Stimulated activated effector memory CD8-positive, alpha-beta T cell treated with anti-CD3 and anti-CD28 coated beads, Interleukin-12 subunit alpha, Interleukin-12 subunit beta, amount 100 ng/mL, for 72 hours (primary cell): ENCODE data around the gene GALNT2.

Experiments
- ATAC-seq: fragments of 150-1000 bp; cut with Tn5 transposase; 2 replicates; pipeline ENCODE4 v1.10.0; 2021
- DNase-seq, 2 donors: peaks; one replicate each; pipeline ENCODE4 v3.0.0; 2021 to 2022; ENCODE audit warnings: low spot score in 2 of 2
- H3K27ac Mint-ChIP-seq: one replicate; pipeline ENCODE4 v1.8.0; 2022; ENCODE audit warnings: mild to moderate bottlenecking, mixed read lengths
- H3K36me3 Mint-ChIP-seq: one replicate; pipeline ENCODE4 v1.8.0; 2022; ENCODE audit warnings: mild to moderate bottlenecking, mixed read lengths
- H3K4me1 Mint-ChIP-seq: one replicate; pipeline ENCODE4 v1.8.0; 2022; ENCODE audit warnings: mixed read lengths
- H3K4me3 Mint-ChIP-seq: one replicate; pipeline ENCODE4 v1.8.0; 2022; ENCODE audit warnings: mild to moderate bottlenecking, mixed read lengths
- H3K9me3 Mint-ChIP-seq: one replicate; pipeline ENCODE4 v1.8.0; 2022; ENCODE audit warnings: mixed read lengths

The GALNT2 gene

GRCh38 chr1:230254265-230254664 is 187.2 kb downstream of the GALNT2 start:
- Mint-ChIP-seq H3K36me3 (peaks cover 66% of the 10 kb centered on the region), H3K4me3 (no peak overlapping the region), H3K4me1 (peaks cover 24% of the 10 kb centered on the region), H3K9me3 (no peaks in the 10 kb centered on the region), H3K27ac (no peak overlapping the region)
- no peak for ATAC-seq
- DNase-seq: no peak

GRCh38 chr1:230255116-230255515 is 188.1 kb downstream of the GALNT2 start:
- Mint-ChIP-seq H3K4me1 (peaks cover 20% of the 10 kb centered on the region), H3K9me3 (no peaks in the 10 kb centered on the region), H3K27ac (no peak overlapping the region), H3K36me3 (peaks cover 66% of the 10 kb centered on the region), H3K4me3 (no peak overlapping the region)
- no peak for ATAC-seq
- no peak for DNase-seq

DNA sequence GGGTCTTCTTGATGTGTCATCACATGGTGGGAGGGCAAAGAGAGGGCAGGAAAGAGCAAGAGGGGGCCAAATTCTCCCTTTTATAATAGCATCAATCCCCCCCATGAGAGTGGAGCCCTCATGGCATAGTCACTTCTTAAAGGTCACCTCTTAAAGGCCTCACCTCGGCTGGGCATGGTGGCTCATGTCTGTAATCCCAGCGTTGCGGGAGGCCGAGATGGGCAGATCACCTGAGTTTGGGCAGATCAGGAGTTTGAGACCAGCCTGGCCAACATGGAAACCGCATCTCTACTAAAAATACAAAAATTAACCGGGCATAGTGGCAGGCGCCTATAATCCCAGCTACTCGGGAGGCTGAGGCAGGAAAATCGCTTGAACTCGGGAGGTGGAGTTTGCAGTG is 189.0 kb downstream of the GALNT2 start:
- H3K27ac Mint-ChIP-seq: no peak overlapping the region
- no peak overlapping the region for H3K4me3 Mint-ChIP-seq
- peaks cover 57% of the 10 kb centered on the region for H3K36me3 Mint-ChIP-seq
- H3K4me1 Mint-ChIP-seq: peaks cover 14% of the 10 kb centered on the region
- ATAC-seq: no peak
- no peaks in the 10 kb centered on the region for H3K9me3 Mint-ChIP-seq
- DNase-seq: no peak

DNA sequence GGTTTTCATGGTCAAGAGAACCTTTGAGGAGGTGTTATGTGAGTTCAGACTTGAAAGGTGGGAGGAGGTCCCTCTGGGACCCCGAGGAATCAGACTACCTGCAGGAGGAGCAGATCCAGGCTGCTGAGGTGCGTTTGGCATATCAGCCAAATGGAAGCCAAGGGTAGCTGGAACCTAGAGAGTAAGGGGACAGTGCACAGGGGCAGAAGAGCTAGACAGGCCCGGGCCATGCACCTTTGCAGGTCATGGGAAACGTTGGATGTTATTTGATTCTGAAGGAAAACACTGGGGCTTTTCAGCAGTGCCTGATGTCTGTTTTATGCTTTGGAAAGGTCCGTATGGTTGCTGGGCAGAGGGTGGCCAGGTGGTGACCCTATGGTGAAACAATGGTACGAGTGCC is 189.9 kb downstream of the GALNT2 start:
- no peak for ATAC-seq
- DNase-seq: no peak
- H3K4me3 Mint-ChIP-seq: no peak overlapping the region
- H3K4me1 Mint-ChIP-seq: peaks cover 5% of the 10 kb centered on the region
- no peak overlapping the region for H3K27ac Mint-ChIP-seq
- no peaks in the 10 kb centered on the region for H3K9me3 Mint-ChIP-seq
- peaks cover 50% of the 10 kb centered on the region for H3K36me3 Mint-ChIP-seq

- peak overlapping the region; percentile 41 for H3K27ac Mint-ChIP-seq
- H3K9me3 Mint-ChIP-seq: no peaks in the 10 kb centered on the region
- no peak for ATAC-seq
- H3K36me3 Mint-ChIP-seq: peaks cover 63% of the 10 kb centered on the region
- DNase-seq: no peak
- no peak overlapping the region for H3K4me3 Mint-ChIP-seq
- H3K4me1 Mint-ChIP-seq: no peaks in the 10 kb centered on the region
Observed at GRCh38 chr1:230259621-230260020, 192.6 kb downstream of the GALNT2 start.

GRCh38 chr1:230260831-230261230 is 193.8 kb downstream of the GALNT2 start:
- DNase-seq: no peak
- no peaks in the 10 kb centered on the region for H3K4me1 Mint-ChIP-seq
- H3K27ac Mint-ChIP-seq: no peak overlapping the region
- H3K36me3 Mint-ChIP-seq: peaks cover 63% of the 10 kb centered on the region
- no peak overlapping the region for H3K4me3 Mint-ChIP-seq
- H3K9me3 Mint-ChIP-seq: no peaks in the 10 kb centered on the region
- ATAC-seq: no peak

DNA sequence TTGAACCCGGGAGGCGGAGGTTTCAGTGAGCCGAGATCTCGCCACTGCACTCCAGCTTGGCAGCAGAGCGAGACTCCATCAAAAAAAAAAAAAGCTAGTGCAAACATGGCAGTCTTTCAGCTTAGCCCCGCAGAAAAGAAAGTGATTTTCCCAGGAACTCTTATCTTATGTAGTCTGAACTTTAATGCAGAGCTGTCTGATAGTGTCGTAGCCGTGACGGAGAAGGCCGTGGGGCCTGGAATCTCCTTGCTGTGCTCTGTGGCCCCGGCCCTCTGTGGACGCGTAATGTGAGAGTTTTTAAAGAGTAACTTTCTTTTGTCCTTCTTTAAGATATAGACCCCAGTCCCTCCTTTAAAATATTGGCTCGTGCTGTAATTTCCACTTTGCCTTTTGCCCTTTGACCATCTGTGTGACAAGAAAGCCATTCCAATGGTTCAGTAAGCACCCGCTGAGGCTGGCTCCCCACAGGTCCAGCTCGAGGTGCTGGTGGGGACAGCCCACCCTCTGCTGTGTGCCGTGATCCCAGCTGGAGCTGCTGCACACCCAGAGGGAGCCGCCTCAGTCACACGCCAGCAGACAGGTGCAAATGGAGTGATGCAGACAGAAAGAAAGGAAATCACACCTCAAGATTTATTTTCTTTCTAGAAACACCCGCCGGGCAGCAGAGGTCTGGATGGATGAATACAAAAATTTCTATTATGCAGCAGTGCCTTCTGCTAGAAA is 195.1 kb downstream of the GALNT2 start:
- Mint-ChIP-seq H3K36me3 (peaks cover 58% of the 10 kb centered on the region), H3K4me1 (no peaks in the 10 kb centered on the region), H3K9me3 (no peaks in the 10 kb centered on the region), H3K4me3 (no peak overlapping the region), H3K27ac (no peak overlapping the region)
- DNase-seq (no peak), ATAC-seq (no peak)

- DNase-seq (no peak), ATAC-seq (no peak)
- Mint-ChIP-seq H3K4me1 (no peaks in the 10 kb centered on the region), H3K36me3 (peaks cover 54% of the 10 kb centered on the region), H3K9me3 (no peaks in the 10 kb centered on the region), H3K4me3 (no peak overlapping the region), H3K27ac (no peak overlapping the region)
Observed at GRCh38 chr1:230262867-230263567, 196.0 kb downstream of the GALNT2 start.

DNA sequence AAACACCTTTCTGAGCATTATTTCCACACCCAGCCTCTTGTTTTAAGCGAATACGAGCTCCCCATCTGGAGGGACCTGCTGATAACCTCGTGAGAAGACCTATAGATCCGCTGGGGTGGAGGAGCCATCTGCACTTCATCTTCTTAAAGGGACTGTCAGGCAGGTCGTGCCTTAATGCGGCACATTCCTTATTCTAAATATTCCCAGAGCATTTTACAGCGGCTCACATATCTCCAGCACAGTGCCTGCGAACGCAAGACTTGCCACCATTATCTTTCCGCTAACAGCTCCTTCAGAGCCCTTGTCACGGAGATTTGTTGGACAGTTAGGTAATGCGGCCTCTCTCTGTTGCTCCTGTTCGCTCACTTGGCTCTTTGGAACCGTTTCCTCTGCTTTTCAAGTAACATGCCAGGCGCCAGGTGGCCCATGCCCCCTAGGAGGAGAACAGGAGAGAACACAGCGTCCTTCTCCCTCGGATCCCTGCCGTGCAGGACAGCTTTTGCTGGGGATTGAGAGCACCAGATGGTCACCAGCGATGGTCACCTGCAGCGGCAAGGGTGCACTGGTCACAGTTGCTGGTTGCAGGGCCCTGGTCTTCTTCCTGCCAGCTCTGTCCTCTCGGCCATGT is 196.6 kb downstream of the GALNT2 start:
- Mint-ChIP-seq H3K27ac (no peak overlapping the region), H3K4me3 (no peak overlapping the region), H3K36me3 (peaks cover 50% of the 10 kb centered on the region), H3K9me3 (no peaks in the 10 kb centered on the region), H3K4me1 (no peaks in the 10 kb centered on the region)
- ATAC-seq (no peak), DNase-seq (no peak)

- Mint-ChIP-seq H3K36me3 (peaks cover 46% of the 10 kb centered on the region), H3K4me1 (no peaks in the 10 kb centered on the region), H3K4me3 (no peak overlapping the region), H3K27ac (no peak overlapping the region), H3K9me3 (no peaks in the 10 kb centered on the region)
- DNase-seq (no peak), ATAC-seq (no peak)
Observed at GRCh38 chr1:230264342-230264741, 197.3 kb downstream of the GALNT2 start.

GRCh38 chr1:230265200-230266115 is 198.4 kb downstream of the GALNT2 start:
- DNase-seq (no peak), ATAC-seq (no peak)
- no peaks in the 10 kb centered on the region for H3K9me3 Mint-ChIP-seq
- H3K4me1 Mint-ChIP-seq: peaks cover 3% of the 10 kb centered on the region
- H3K27ac Mint-ChIP-seq: no peak overlapping the region
- peaks cover 41% of the 10 kb centered on the region for H3K36me3 Mint-ChIP-seq
- no peak overlapping the region for H3K4me3 Mint-ChIP-seq

DNA sequence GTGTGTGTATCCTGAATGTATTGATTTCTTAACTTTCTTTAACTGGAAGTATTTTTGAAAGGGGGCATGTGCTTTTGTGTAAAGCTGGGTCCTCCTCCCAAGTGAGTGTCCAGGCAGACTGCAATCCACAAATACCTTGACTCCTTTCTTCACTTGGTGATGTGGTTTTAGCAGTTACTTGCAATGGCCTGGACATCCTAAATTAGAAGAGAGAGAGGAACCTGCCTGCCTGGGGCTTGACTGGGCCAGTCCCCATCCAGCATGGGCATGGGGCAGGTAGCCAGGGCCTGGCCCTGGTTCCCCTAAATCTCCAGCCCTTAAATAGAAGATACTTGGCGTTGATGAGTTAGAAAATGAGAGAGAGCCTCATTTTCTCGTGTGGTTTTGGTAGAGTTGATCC is 199.4 kb downstream of the GALNT2 start:
- no peak overlapping the region for H3K4me3 Mint-ChIP-seq
- peaks cover 13% of the 10 kb centered on the region for H3K4me1 Mint-ChIP-seq
- H3K27ac Mint-ChIP-seq: peak overlapping the region; percentile 13
- H3K9me3 Mint-ChIP-seq: no peaks in the 10 kb centered on the region
- ATAC-seq (no peak), DNase-seq (no peak)
- peaks cover 41% of the 10 kb centered on the region for H3K36me3 Mint-ChIP-seq

DNA sequence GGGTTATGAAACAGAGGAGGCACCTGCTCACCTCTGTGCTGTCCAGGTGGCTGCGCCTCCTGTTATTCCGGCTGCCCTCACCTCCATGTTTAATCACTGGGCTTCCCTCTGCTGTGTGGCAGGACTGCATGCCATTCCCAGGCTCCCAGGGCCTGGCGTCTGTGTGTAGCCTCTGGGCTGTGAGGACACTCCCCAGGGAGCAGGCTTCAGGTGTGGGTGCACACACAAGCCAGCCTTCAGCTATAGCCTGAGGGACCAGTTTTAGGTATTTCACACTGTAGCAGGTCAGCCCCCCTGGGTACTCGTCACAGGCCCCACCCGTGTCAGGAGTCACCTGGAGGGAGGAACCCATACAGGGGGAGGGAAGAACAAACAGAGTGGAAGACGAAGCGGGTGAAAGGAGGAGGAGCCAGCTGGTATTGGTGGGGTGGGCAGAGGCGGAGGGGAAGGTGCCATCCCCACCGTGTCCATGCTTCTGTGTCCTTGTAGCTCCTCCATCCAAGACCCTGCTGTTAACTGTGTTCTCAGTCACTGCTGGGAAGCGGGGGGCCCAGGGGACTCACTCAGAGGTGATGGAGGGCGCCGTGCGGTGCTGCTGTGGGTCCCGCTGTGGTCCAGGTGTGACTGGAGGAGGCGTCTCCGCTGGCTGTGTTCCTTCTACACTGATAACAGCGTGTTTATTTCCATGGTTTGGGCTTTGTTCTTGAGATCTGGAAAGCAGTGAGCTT is 200.5 kb downstream of the GALNT2 start:
- Mint-ChIP-seq H3K36me3 (peaks cover 34% of the 10 kb centered on the region), H3K4me3 (no peak overlapping the region), H3K9me3 (no peaks in the 10 kb centered on the region), H3K27ac (peak overlapping the region; percentile 13), H3K4me1 (peaks cover 14% of the 10 kb centered on the region)
- no peak for DNase-seq
- ATAC-seq: no peak

GRCh38 chr1:230268371-230269170 is 201.5 kb downstream of the GALNT2 start:
- ATAC-seq (no peak), DNase-seq (no peak)
- no peak overlapping the region for H3K4me3 Mint-ChIP-seq
- peaks cover 35% of the 10 kb centered on the region for H3K36me3 Mint-ChIP-seq
- peaks cover 21% of the 10 kb centered on the region for H3K4me1 Mint-ChIP-seq
- H3K9me3 Mint-ChIP-seq: no peaks in the 10 kb centered on the region
- no peak overlapping the region for H3K27ac Mint-ChIP-seq
